Measurements from ENCODE around the gene SNCB. TPM values are rescaled to one million over a fixed set of nuclear protein-coding genes. Genes with fewer than 3 reads are reported as not detected.

The SNCB gene
- total RNA-seq, 2 donors from 2014 or later: not detected

GRCh38 chr5:176654856-176655255, 24.5 kb upstream of the SNCB start:
- intact Hi-C loops (cut with DNase I): loop anchor here (5.0 kb wide), 1 partner anchor 457 kb away; no protein-coding TSS in a partner anchor
- H3K4me3 ChIP-seq: no peak overlapping the region
- H3K9me3 ChIP-seq: no peaks in the 10 kb centered on the region
- no peak for DNase-seq
- H3K27me3 ChIP-seq: no peaks in the 10 kb centered on the region
- TF ChIP-seq CTCF (IDR thresholded peaks at IDR 0.05): no peak
- peaks cover 9% of the 10 kb centered on the region for H3K4me1 ChIP-seq
- H3K36me3 ChIP-seq: no peaks in the 10 kb centered on the region
- no peak overlapping the region for H3K27ac ChIP-seq
- no peak overlapping the region for H3K9ac ChIP-seq (ENCODE audit: low read depth in 2 of 2, low read length in 2 of 2)

GRCh38 chr5:176653401-176654385, 23.4 kb upstream of the SNCB start:
- DNase-seq: no peak
- Histone ChIP-seq H3K27ac (no peak overlapping the region), H3K9ac (ENCODE audit: low read depth in 2 of 2, low read length in 2 of 2) (no peak overlapping the region), H3K36me3 (no peaks in the 10 kb centered on the region), H3K9me3 (no peaks in the 10 kb centered on the region), H3K27me3 (no peaks in the 10 kb centered on the region), H3K4me3 (no peak overlapping the region), H3K4me1 (peaks cover 7% of the 10 kb centered on the region)
- intact Hi-C loops (cut with DNase I): no loop called here
- no peak for TF ChIP-seq CTCF (IDR thresholded peaks at IDR 0.05)

- Histone ChIP-seq H3K36me3 (no peaks in the 10 kb centered on the region), H3K4me1 (peaks cover 7% of the 10 kb centered on the region), H3K9ac (ENCODE audit: low read depth in 2 of 2, low read length in 2 of 2) (no peak overlapping the region), H3K27ac (no peak overlapping the region), H3K4me3 (no peak overlapping the region), H3K9me3 (no peaks in the 10 kb centered on the region), H3K27me3 (no peaks in the 10 kb centered on the region)
- intact Hi-C loops (cut with DNase I): no loop called here
- no peak for DNase-seq
- TF ChIP-seq CTCF (IDR thresholded peaks at IDR 0.05): no peak
Measured at GRCh38 chr5:176652136-176652535, 21.8 kb upstream of the SNCB start.

GRCh38 chr5:176651472-176651980, 21.2 kb upstream of the SNCB start:
- no peak for DNase-seq
- Histone ChIP-seq H3K4me1 (peaks cover 9% of the 10 kb centered on the region), H3K27ac (no peak overlapping the region), H3K9me3 (no peaks in the 10 kb centered on the region), H3K4me3 (no peak overlapping the region), H3K27me3 (no peaks in the 10 kb centered on the region), H3K9ac (ENCODE audit: low read depth in 2 of 2, low read length in 2 of 2) (no peak overlapping the region), H3K36me3 (no peaks in the 10 kb centered on the region)
- intact Hi-C loops (cut with DNase I): no loop called here
- TF ChIP-seq CTCF (IDR thresholded peaks at IDR 0.05): no peak

GRCh38 chr5:176650354-176650884, 20.1 kb upstream of the SNCB start:
- Histone ChIP-seq H3K9me3 (no peaks in the 10 kb centered on the region), H3K36me3 (no peaks in the 10 kb centered on the region), H3K9ac (ENCODE audit: low read depth in 2 of 2, low read length in 2 of 2) (no peak overlapping the region), H3K4me1 (peaks cover 11% of the 10 kb centered on the region), H3K4me3 (no peak overlapping the region), H3K27ac (no peak overlapping the region), H3K27me3 (no peaks in the 10 kb centered on the region)
- intact Hi-C loops (cut with DNase I): no loop called here
- no peak for DNase-seq
- no peak for TF ChIP-seq CTCF (IDR thresholded peaks at IDR 0.05)

Data from colonic mucosa (tissue), 4 donors.